ENCODE data around the gene INVS. TPM values are rescaled to one million over a fixed set of nuclear protein-coding genes. Genes with fewer than 3 reads are reported as not detected.
A peak's percentile ranks its signal among the peaks of the same experiment; 100 is the strongest.

INVS gene
- total and polyA plus RNA-seq, 2 donors (not counting 3 experiments of a cell fraction or from before 2014, with no cell fraction given), result 8.5 to 17.9 TPM

- Histone ChIP-seq H3K27me3 (ENCODE audit: control insufficient read depth in 2 of 2, insufficient read depth in 2 of 2, low read length in 2 of 2) (no peaks in the 10 kb centered on the region), H3K9me3 (replicated peaks; ENCODE audit: control insufficient read depth, insufficient read depth, low read length) (no peaks in the 10 kb centered on the region), H3K27ac (ENCODE audit: insufficient read depth, low read depth, low read length) (no peak overlapping the region), H3K4me3 (replicated peaks in 1 of 3; ENCODE audit: insufficient read depth in 1 of 3, low read depth in 1 of 3, low read length in 3 of 3) (no peak overlapping the region), H3K4me2 (ENCODE audit: insufficient read depth, low read length) (no peak overlapping the region), H2AFZ (ENCODE audit: low read depth, low read length) (no peak overlapping the region), H3K4me1 (ENCODE audit: control insufficient read depth, extremely low read depth, insufficient read depth, low read length) (no peaks in the 10 kb centered on the region), H3K36me3 (ENCODE audit: control insufficient read depth in 2 of 2, extremely low read depth in 1 of 2, insufficient read depth in 2 of 2, low read length in 2 of 2) (no peaks in the 10 kb centered on the region), H4K20me1 (replicated peaks; ENCODE audit: control insufficient read depth, extremely low read depth, insufficient read depth, low read length) (no peaks in the 10 kb centered on the region), H3K9ac (replicated peaks; ENCODE audit: extremely low read depth, insufficient read depth, low read length) (no peak overlapping the region), H3K79me2 (ENCODE audit: control insufficient read depth, insufficient read depth, low read length) (no peaks in the 10 kb centered on the region), H3K9me1 (replicated peaks; ENCODE audit: control insufficient read depth, extremely low read depth, insufficient read depth, low read length) (no peaks in the 10 kb centered on the region)
- FAIRE-seq (peak; percentile 72), DNase-seq (ENCODE audit: low read depth, low spot score) (peak; percentile 61)
- BruUV-seq (replicated peaks), result no TSS peak
- intact Hi-C loops (cut with micrococcal nuclease) (loop anchor here (1.0 to 5.0 kb wide), 7 partner anchors 79 to 1054 kb away; no protein-coding TSS in a partner anchor), dilution Hi-C loops (cut with MboI; ENCODE audit: extremely low pct_ligation_motif_present, low sequenced_read_pairs) (no loop called here)
- CTCF ChIA-PET, result interaction anchor here (0.6 to 2.1 kb wide), 17 partner anchors 10 to 1035 kb away, joined by 3 to 10 read pairs (median 3); no protein-coding TSS in a partner anchor
- POLR2A ChIA-PET, result no interaction called here
- peak; percentile 72 to 76 for TF ChIP-seq CTCF (IDR thresholded peaks at IDR 0.05; ENCODE audit: extremely low read depth in 1 of 2, insufficient read depth in 1 of 2, low read depth in 1 of 2, low read length in 2 of 2)
- TF ChIP-seq MYC (IDR thresholded peaks at IDR 0.05; ENCODE audit: low read depth, low read length), result no peak
- no peak for TF ChIP-seq JUN (IDR thresholded peaks at IDR 0.05; ENCODE audit: borderline replicate concordance, insufficient read depth, insufficient read length, low read depth)
These were observed 117.2 kb downstream of the INVS start for GRCh38 chr9:100216178-100216787.

- TF ChIP-seq POLR2AphosphoS5 (IDR thresholded peaks at IDR 0.05; ENCODE audit: insufficient read depth, low read depth, low read length), result no peak
- TF ChIP-seq POLR2A (IDR thresholded peaks at IDR 0.05; ENCODE audit: low read depth, low read length), result no peak
- TF ChIP-seq EZH2 (IDR thresholded peaks at IDR 0.05; ENCODE audit: borderline replicate concordance, low read depth, low read length, severe bottlenecking), result no peak
- no peak for TF ChIP-seq JUN (IDR thresholded peaks at IDR 0.05; ENCODE audit: borderline replicate concordance, insufficient read depth, insufficient read length, low read depth)
- TF ChIP-seq CTCF (IDR thresholded peaks at IDR 0.05; ENCODE audit: extremely low read depth in 1 of 2, insufficient read depth in 1 of 2, low read depth in 1 of 2, low read length in 2 of 2), result no peak
- no peak for TF ChIP-seq MAX (IDR thresholded peaks at IDR 0.05; ENCODE audit: insufficient read depth, insufficient read length)
- no peak for TF ChIP-seq FOS (IDR thresholded peaks at IDR 0.05; ENCODE audit: borderline replicate concordance, insufficient read depth, low read length)
- no peak for TF ChIP-seq MYC (IDR thresholded peaks at IDR 0.05; ENCODE audit: low read depth, low read length)
- no peak overlapping the region for H2AFZ ChIP-seq (ENCODE audit: low read depth, low read length)
- no peaks in the 10 kb centered on the region for H3K36me3 ChIP-seq (ENCODE audit: control insufficient read depth in 2 of 2, extremely low read depth in 1 of 2, insufficient read depth in 2 of 2, low read length in 2 of 2)
- ChIA-PET POLR2A (no interaction called here), CTCF (interaction anchor here (1.1 kb wide), 1 partner anchor 1033 kb away, joined by 3 read pairs; no protein-coding TSS in a partner anchor)
- FAIRE-seq (no peak), DNase-seq (ENCODE audit: low read depth, low spot score) (no peak)
- no TSS peak for BruUV-seq (replicated peaks)
- dilution Hi-C loops (cut with MboI; ENCODE audit: extremely low pct_ligation_motif_present, low sequenced_read_pairs) (no loop called here), intact Hi-C loops (cut with micrococcal nuclease) (loop anchor here (2.0 to 5.0 kb wide), 5 partner anchors 80 to 1055 kb away; no protein-coding TSS in a partner anchor)
- H3K27me3 ChIP-seq (ENCODE audit: control insufficient read depth in 2 of 2, insufficient read depth in 2 of 2, low read length in 2 of 2), result no peaks in the 10 kb centered on the region
- no peaks in the 10 kb centered on the region for H3K9me3 ChIP-seq (replicated peaks; ENCODE audit: control insufficient read depth, insufficient read depth, low read length)
- no peak overlapping the region for H3K9ac ChIP-seq (replicated peaks; ENCODE audit: extremely low read depth, insufficient read depth, low read length)
- no peaks in the 10 kb centered on the region for H4K20me1 ChIP-seq (replicated peaks; ENCODE audit: control insufficient read depth, extremely low read depth, insufficient read depth, low read length)
- H3K4me1 ChIP-seq (ENCODE audit: control insufficient read depth, extremely low read depth, insufficient read depth, low read length), result no peaks in the 10 kb centered on the region
- H3K79me2 ChIP-seq (ENCODE audit: control insufficient read depth, insufficient read depth, low read length), result no peaks in the 10 kb centered on the region
- H3K27ac ChIP-seq (ENCODE audit: insufficient read depth, low read depth, low read length), result no peak overlapping the region
- H3K4me3 ChIP-seq (replicated peaks in 1 of 3; ENCODE audit: insufficient read depth in 1 of 3, low read depth in 1 of 3, low read length in 3 of 3), result no peak overlapping the region
- H3K4me2 ChIP-seq (ENCODE audit: insufficient read depth, low read length), result no peak overlapping the region
- no peaks in the 10 kb centered on the region for H3K9me1 ChIP-seq (replicated peaks; ENCODE audit: control insufficient read depth, extremely low read depth, insufficient read depth, low read length)
These were observed 118.5 kb downstream of the INVS start for GRCh38 chr9:100217536-100217935.
